ENCODE measurements around the gene CDK5. TPM values are rescaled to one million over a fixed set of nuclear protein-coding genes. Genes with fewer than 3 reads are reported as not detected.

CDK5 gene
- total and polyA plus RNA-seq, 2 of the 13 experiments (the other 11 are each of a cell fraction or from before 2014, with no cell fraction given), result 16.4 to 21.3 TPM

GRCh38 chr7:151083071-151083823 is 25.6 kb upstream of the CDK5 start, which contains the start of gene TMUB1 (continued):
- TF ChIP-seq ATM (IDR thresholded peaks at IDR 0.05; ENCODE audit: borderline replicate concordance) (no peak), ZZZ3 (CRISPR knock-in tag; IDR thresholded peaks at IDR 0.05; ENCODE audit: borderline replicate concordance) (no peak), HOXA3 (CRISPR knock-in tag; IDR thresholded peaks at IDR 0.05) (peak; percentile 63), GATA4 (IDR thresholded peaks at IDR 0.05; ENCODE audit: borderline replicate concordance, low read depth) (no peak), ZFY (CRISPR knock-in tag; IDR thresholded peaks at IDR 0.05) (peak; percentile 49), HOXA5 (CRISPR knock-in tag; IDR thresholded peaks at IDR 0.05) (0 out of 2 replicates have a peak, but pooled peaks have one; percentile 40), REXO4 (CRISPR knock-in tag; IDR thresholded peaks at IDR 0.05; ENCODE audit: borderline replicate concordance) (no peak), RNF2 (conservative IDR thresholded peaks at IDR 0.05; ENCODE audit: low read depth) (no peak), ZNF3 (CRISPR knock-in tag; IDR thresholded peaks at IDR 0.05) (no peak), BATF2 (CRISPR knock-in tag; IDR thresholded peaks at IDR 0.05) (no peak), HCFC1 (IDR thresholded peaks at IDR 0.05; ENCODE audit: low read depth, low read length) (peak; percentile 82), TBP (CRISPR knock-in tag; IDR thresholded peaks at IDR 0.05) (no peak), ZNF580 (CRISPR knock-in tag; IDR thresholded peaks at IDR 0.05; ENCODE audit: borderline replicate concordance, low read depth) (no peak), ZKSCAN1 (IDR thresholded peaks at IDR 0.05; ENCODE audit: low read length) (no peak), ZNF883 (CRISPR knock-in tag; IDR thresholded peaks at IDR 0.05; ENCODE audit: not compliant biosample characterization) (peak; percentile 65), ZNF501 (CRISPR knock-in tag; IDR thresholded peaks at IDR 0.05) (0 out of 2 replicates have a peak, but pooled peaks have one; percentile 45), KDM4B (CRISPR knock-in tag; IDR thresholded peaks at IDR 0.05) (no peak), ZNF704 (CRISPR knock-in tag; IDR thresholded peaks at IDR 0.05; ENCODE audit: borderline replicate concordance) (no peak), ONECUT2 (CRISPR knock-in tag; IDR thresholded peaks at IDR 0.05) (no peak), ZSCAN30 (CRISPR knock-in tag; IDR thresholded peaks at IDR 0.05) (no peak), HOXA9 (CRISPR knock-in tag; IDR thresholded peaks at IDR 0.05; ENCODE audit: borderline replicate concordance) (peak; percentile 29; the same call in 1 of the 2 replicates), ZNF776 (CRISPR knock-in tag; IDR thresholded peaks at IDR 0.05) (0 out of 2 replicates have a peak, but pooled peaks have one; percentile 48), RORA (CRISPR knock-in tag; IDR thresholded peaks at IDR 0.05) (no peak), CEBPG (CRISPR knock-in tag; IDR thresholded peaks at IDR 0.05) (no peak), TSC22D2 (CRISPR knock-in tag; IDR thresholded peaks at IDR 0.05; ENCODE audit: borderline replicate concordance) (no peak), HNF4G (IDR thresholded peaks at IDR 0.05; ENCODE audit: borderline replicate concordance, low read depth, low read length) (no peak), HNF4G (CRISPR knock-in tag; IDR thresholded peaks at IDR 0.05; ENCODE audit: borderline replicate concordance, low read depth) (0 out of 2 replicates have a peak, but pooled peaks have one; percentile 19), ZNF567 (CRISPR knock-in tag; IDR thresholded peaks at IDR 0.05; ENCODE audit: borderline replicate concordance) (no peak), MXI1 (IDR thresholded peaks at IDR 0.05; ENCODE audit: borderline replicate concordance, low read depth, low read length) (peak; percentile 84; the same call in 2 of the 3 replicates), TBX2 (CRISPR knock-in tag; IDR thresholded peaks at IDR 0.05; ENCODE audit: borderline replicate concordance) (0 out of 2 replicates have a peak, but pooled peaks have one; percentile 19), HNRNPLL (IDR thresholded peaks at IDR 0.05; ENCODE audit: low read depth, low read length, poor library complexity, severe bottlenecking) (peak; percentile 30), ZBTB42 (CRISPR knock-in tag; IDR thresholded peaks at IDR 0.05) (no peak)

All from HepG2 (cell line).